ENCODE measurements around the gene CDH24. TPM values are rescaled to one million over a fixed set of nuclear protein-coding genes. Genes with fewer than 3 reads are reported as not detected.

CDH24 gene
- total RNA-seq, 1 experiment from 2014 or later, result 7.9 TPM

- Mint-ChIP-seq H3K4me1 (ENCODE audit: low read depth, unreplicated experiment) (peaks cover 21% of the 10 kb centered on the region), H3K4me3 (ENCODE audit: unreplicated experiment) (peak overlapping the region; percentile 2), H3K27ac (ENCODE audit: unreplicated experiment) (no peak overlapping the region), H3K36me3 (ENCODE audit: insufficient read depth, unreplicated experiment) (peaks cover 77% of the 10 kb centered on the region), H3K9me3 (ENCODE audit: unreplicated experiment) (no peaks in the 10 kb centered on the region), H3K27me3 (ENCODE audit: insufficient read depth, unreplicated experiment) (no peaks in the 10 kb centered on the region)
- peaks cover 52% of the 10 kb centered on the region for H3K4me1 ChIP-seq
- peaks cover 4% of the 10 kb centered on the region for H3K36me3 ChIP-seq (ENCODE audit: control insufficient read depth, insufficient read depth, low read length)
- intact Hi-C loops (cut with micrococcal nuclease; ENCODE audit: unreplicated experiment), result no loop called here
- BruUV-seq (replicated peaks), result no TSS peak
- no peaks in the 10 kb centered on the region for H3K27me3 ChIP-seq (replicated peaks; ENCODE audit: control insufficient read depth, insufficient read depth, low read length)
- POLR2A ChIA-PET, result no interaction called here
- no peak overlapping the region for H3K4me3 ChIP-seq (ENCODE audit: low read depth, low read length)
- no peak for TF ChIP-seq CTCF (IDR thresholded peaks at IDR 0.05; ENCODE audit: insufficient read depth in 1 of 2, low read depth in 1 of 2, low read length in 1 of 2, severe bottlenecking in 1 of 2, unreplicated experiment in 1 of 2)
- CTCF ChIA-PET, result interaction anchor here (0.6 to 4.5 kb wide), 3 partner anchors 12 to 14 kb away, joined by 3 to 49 read pairs (median 3); partner anchors contain the start of gene ACIN1
- H3K9me3 ChIP-seq, result no peaks in the 10 kb centered on the region
- DNase-seq, result no peak
Observed at GRCh38 chr14:23080474-23080873, 23.2 kb upstream of the CDH24 start.

GRCh38 chr14:23079716-23080115 lies 22.4 kb upstream of the CDH24 start:
- Mint-ChIP-seq H3K36me3 (ENCODE audit: insufficient read depth, unreplicated experiment) (peaks cover 77% of the 10 kb centered on the region), H3K4me3 (ENCODE audit: unreplicated experiment) (peak overlapping the region; percentile 14), H3K4me1 (ENCODE audit: low read depth, unreplicated experiment) (peaks cover 21% of the 10 kb centered on the region), H3K9me3 (ENCODE audit: unreplicated experiment) (no peaks in the 10 kb centered on the region), H3K27me3 (ENCODE audit: insufficient read depth, unreplicated experiment) (no peaks in the 10 kb centered on the region), H3K27ac (ENCODE audit: unreplicated experiment) (peak overlapping the region; percentile 54)
- peaks cover 4% of the 10 kb centered on the region for H3K36me3 ChIP-seq (ENCODE audit: control insufficient read depth, insufficient read depth, low read length)
- H3K27me3 ChIP-seq (replicated peaks; ENCODE audit: control insufficient read depth, insufficient read depth, low read length), result no peaks in the 10 kb centered on the region
- H3K9me3 ChIP-seq, result no peaks in the 10 kb centered on the region
- H3K4me3 ChIP-seq (ENCODE audit: low read depth, low read length), result no peak overlapping the region
- no TSS peak for BruUV-seq (replicated peaks)
- DNase-seq, result no peak
- TF ChIP-seq CTCF (IDR thresholded peaks at IDR 0.05; ENCODE audit: insufficient read depth in 1 of 2, low read depth in 1 of 2, low read length in 1 of 2, severe bottlenecking in 1 of 2, unreplicated experiment in 1 of 2), result no peak
- peaks cover 52% of the 10 kb centered on the region for H3K4me1 ChIP-seq
- intact Hi-C loops (cut with micrococcal nuclease; ENCODE audit: unreplicated experiment), result no loop called here
- ChIA-PET POLR2A (no interaction called here), CTCF (interaction anchor here (0.6 to 4.5 kb wide), 3 partner anchors 11 to 15 kb away, joined by 3 to 49 read pairs (median 3); partner anchors contain the start of gene ACIN1)

- no peaks in the 10 kb centered on the region for H3K27me3 ChIP-seq (replicated peaks; ENCODE audit: control insufficient read depth, insufficient read depth, low read length)
- DNase-seq, result peak; percentile 73 to 85
- H3K4me3 ChIP-seq (ENCODE audit: low read depth, low read length), result no peak overlapping the region
- no peak overlapping the region for H3K4me3 Mint-ChIP-seq (ENCODE audit: unreplicated experiment)
- H3K36me3 ChIP-seq (ENCODE audit: control insufficient read depth, insufficient read depth, low read length), result peaks cover 4% of the 10 kb centered on the region
- BruUV-seq (replicated peaks), result no TSS peak
- ChIA-PET POLR2A (interaction anchor here (0.5 to 1.6 kb wide), 2 partner anchors 16 to 1219 kb away, joined by 3 to 13 read pairs; partner anchors contain the start of genes ACIN1 and C14orf119), CTCF (interaction anchor here (0.7 to 4.5 kb wide), 8 partner anchors 9 to 491 kb away, joined by 3 to 49 read pairs (median 4); partner anchors contain the start of genes ACIN1 and C14orf119)
- H3K4me1 ChIP-seq, result peaks cover 52% of the 10 kb centered on the region
- intact Hi-C loops (cut with micrococcal nuclease; ENCODE audit: unreplicated experiment), result loop anchor here (1.0 kb wide), 1 partner anchor 17 kb away; the partner anchor contains the start of genes ACIN1 and C14orf119
- H3K9me3 ChIP-seq, result no peaks in the 10 kb centered on the region
- H3K9me3 Mint-ChIP-seq (ENCODE audit: unreplicated experiment), result no peaks in the 10 kb centered on the region
- TF ChIP-seq CTCF (IDR thresholded peaks at IDR 0.05; ENCODE audit: insufficient read depth in 1 of 2, low read depth in 1 of 2, low read length in 1 of 2, severe bottlenecking in 1 of 2, unreplicated experiment in 1 of 2), result no peak
- H3K27me3 Mint-ChIP-seq (ENCODE audit: insufficient read depth, unreplicated experiment), result no peaks in the 10 kb centered on the region
- H3K36me3 Mint-ChIP-seq (ENCODE audit: insufficient read depth, unreplicated experiment), result peaks cover 80% of the 10 kb centered on the region
- H3K4me1 Mint-ChIP-seq (ENCODE audit: low read depth, unreplicated experiment), result peaks cover 21% of the 10 kb centered on the region
- peak overlapping the region; percentile 54 for H3K27ac Mint-ChIP-seq (ENCODE audit: unreplicated experiment)
Observed at GRCh38 chr14:23078692-23079116, 21.4 kb upstream of the CDH24 start.
